Memory B cell (primary cell): Measurements from ENCODE around the gene CCNQ.

Experiments
- ATAC-seq: fragments of 150-1000 bp; cut with Tn5 transposase; 2 replicates; pipeline ENCODE4 v1.10.0; 2021; ENCODE audit warnings: low read depth, mild to moderate bottlenecking, moderate library complexity
- DNase-seq, 2 donors: peaks; one replicate each; pipeline ENCODE4 v3.0.0; 2022; ENCODE audit warnings: low spot score in 2 of 2
- H3K27ac Mint-ChIP-seq: one replicate; pipeline ENCODE4 v1.8.0; 2022; ENCODE audit warnings: mild to moderate bottlenecking, moderate library complexity, mixed read lengths
- H3K27me3 Mint-ChIP-seq: one replicate; pipeline ENCODE4 v1.8.0; 2022; ENCODE audit warnings: mixed read lengths
- H3K36me3 Mint-ChIP-seq: one replicate; pipeline ENCODE4 v1.8.0; 2022; ENCODE audit warnings: mild to moderate bottlenecking, mixed read lengths
- H3K4me1 Mint-ChIP-seq: one replicate; pipeline ENCODE4 v1.8.0; 2022; ENCODE audit warnings: mixed read lengths
- H3K4me3 Mint-ChIP-seq: one replicate; pipeline ENCODE4 v1.8.0; 2022; ENCODE audit warnings: mild to moderate bottlenecking, moderate library complexity, mixed read lengths
- H3K9me3 Mint-ChIP-seq: one replicate; pipeline ENCODE4 v1.8.0; 2022; ENCODE audit warnings: mixed read lengths

CCNQ gene

DNA sequence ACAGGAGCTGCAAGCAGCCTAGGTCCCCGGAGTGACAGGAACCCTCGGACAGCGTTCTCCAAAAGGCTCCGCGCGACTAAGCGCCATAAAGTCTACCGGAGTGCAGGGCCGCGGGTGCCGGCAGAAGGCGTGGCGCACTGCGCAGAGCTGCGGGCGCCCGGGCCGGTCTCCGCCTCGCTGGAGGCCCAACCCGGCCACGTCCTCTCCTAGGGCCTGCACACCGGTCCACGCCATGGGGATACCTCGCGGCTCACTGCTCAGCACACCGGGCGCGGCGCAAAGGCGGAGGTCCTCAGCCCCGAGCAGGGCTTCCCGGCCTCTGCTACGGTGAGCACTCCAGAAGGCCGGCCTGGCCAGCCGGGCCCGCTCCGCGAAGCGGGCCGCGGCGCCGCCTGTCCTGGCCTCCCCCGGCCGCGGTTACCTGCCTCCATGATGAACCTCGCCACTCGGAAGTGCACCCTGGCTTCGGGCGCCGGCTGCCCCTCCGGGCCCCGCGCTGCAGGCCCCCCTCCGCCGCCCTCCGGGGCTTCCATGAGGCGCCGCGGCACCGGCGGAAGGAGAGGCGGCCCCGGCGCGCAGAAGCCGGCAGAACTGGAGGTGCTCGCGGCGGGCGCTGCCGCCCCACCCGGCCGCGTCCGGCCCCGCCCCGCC, at the start of gene CCNQ:
TSS of gene CCNQ (minus strand) at position 599 of the 651 bp plus-strand sequence. CDS start at position 533, 66 bp downstream.
- Mint-ChIP-seq H3K9me3 (no peaks in the 10 kb centered on the region), H3K4me3 (peak within 1 kb of the TSS; percentile 97), H3K36me3 (peaks cover 5% of the 10 kb centered on the region), H3K27me3 (no peaks in the 10 kb centered on the region), H3K27ac (peak within 1 kb of the TSS; percentile 87), H3K4me1 (peaks cover 27% of the 10 kb centered on the region)
- DNase-seq = no peak
- peak; percentile 24 for ATAC-seq

DNA sequence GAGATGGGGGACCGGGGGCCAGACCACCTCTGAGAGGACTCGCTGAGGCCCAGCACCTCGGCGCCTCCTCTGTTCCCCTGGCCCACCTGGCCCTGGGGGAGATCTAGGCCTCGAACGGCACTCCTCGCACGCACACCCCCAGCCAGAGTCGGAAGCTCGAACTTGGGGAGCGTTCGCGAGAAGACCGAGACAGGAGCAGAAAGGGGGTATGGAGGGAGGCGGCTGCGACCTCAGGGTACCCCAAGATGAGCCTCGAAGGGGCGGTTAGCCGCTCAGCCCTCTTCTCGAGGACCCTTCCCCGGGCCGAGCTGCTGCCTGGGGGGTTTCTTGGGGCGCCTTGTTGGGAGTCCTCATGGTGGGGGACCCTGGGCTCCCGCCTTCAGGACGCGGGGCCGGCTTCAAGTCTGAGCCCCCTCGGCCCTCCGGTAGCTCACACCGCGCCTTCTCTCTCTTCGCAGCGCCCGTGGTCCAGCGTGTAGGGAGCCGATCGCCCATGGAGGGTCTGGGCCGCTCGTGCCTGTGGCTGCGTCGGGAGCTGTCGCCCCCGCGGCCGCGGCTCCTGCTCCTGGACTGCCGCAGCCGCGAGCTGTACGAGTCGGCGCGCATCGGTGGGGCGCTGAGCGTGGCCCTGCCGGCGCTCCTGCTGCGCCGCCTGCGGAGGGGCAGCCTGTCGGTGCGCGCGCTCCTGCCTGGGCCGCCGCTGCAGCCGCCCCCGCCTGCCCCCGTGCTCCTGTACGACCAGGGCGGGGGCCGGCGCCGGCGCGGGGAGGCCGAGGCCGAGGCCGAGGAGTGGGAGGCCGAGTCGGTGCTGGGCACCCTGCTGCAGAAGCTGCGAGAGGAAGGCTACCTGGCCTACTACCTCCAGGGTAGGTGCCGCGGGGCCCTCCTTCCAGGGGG, 48.8 kb upstream of the CCNQ start:
- Mint-ChIP-seq H3K4me3 (peak overlapping the region; percentile 5), H3K27me3 (peaks cover 13% of the 10 kb centered on the region), H3K27ac (no peak overlapping the region), H3K9me3 (no peaks in the 10 kb centered on the region), H3K4me1 (peaks cover 6% of the 10 kb centered on the region), H3K36me3 (no peaks in the 10 kb centered on the region)
- DNase-seq (no peak), ATAC-seq (no peak)

DNA sequence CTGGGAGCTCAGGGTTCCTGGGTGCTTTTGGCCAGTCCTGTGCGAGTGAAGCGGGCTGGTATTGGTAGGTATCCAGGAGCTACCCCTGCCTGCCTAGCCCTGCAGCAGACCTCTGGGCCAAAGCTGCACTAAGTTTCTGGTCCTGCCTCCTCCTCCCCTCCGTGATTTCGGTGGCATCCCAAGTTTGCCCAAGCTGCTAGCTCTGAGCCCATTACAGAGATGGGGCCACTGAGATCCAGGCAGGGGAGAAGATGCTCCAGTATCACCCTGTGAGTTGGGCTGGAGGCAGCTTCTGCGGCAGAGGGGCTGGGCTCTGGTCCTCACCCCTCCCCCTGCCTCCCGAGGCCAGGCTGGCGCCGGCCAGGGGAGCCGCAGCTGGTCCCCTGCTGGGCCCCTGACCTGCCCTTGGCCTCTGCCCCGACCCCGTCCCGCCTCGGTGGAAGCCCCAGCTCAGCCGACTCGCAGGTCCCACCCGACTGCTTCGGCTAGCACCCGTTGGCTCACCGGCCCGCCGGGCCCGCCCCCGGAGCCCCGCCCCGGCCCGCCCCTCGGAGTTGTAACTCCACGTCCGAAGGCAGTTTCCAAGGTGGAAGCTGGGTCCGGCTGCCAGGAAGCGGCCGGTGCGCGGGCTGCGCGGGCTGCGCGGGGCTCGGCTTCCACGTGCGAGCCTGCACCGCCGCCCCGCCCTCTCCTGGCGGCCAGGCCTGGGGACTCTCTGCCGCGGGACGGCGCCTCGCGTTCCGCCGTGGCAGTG, 47.9 kb upstream of the CCNQ start, which contains the start of gene DUSP9:
TSS of gene DUSP9 (plus strand) at position 584 of the 754 bp plus-strand sequence. CDS start 751 bp downstream, outside the sequence.
- ATAC-seq (peak; percentile 23), DNase-seq (no peak)
- H3K4me3 Mint-ChIP-seq = peak within 1 kb of the TSS; percentile 53
- no peaks in the 10 kb centered on the region for H3K9me3 Mint-ChIP-seq
- H3K27ac Mint-ChIP-seq = no peak within 1 kb of the TSS
- peaks cover 8% of the 10 kb centered on the region for H3K4me1 Mint-ChIP-seq
- peaks cover 15% of the 10 kb centered on the region for H3K27me3 Mint-ChIP-seq
- H3K36me3 Mint-ChIP-seq = no peaks in the 10 kb centered on the region

DNA sequence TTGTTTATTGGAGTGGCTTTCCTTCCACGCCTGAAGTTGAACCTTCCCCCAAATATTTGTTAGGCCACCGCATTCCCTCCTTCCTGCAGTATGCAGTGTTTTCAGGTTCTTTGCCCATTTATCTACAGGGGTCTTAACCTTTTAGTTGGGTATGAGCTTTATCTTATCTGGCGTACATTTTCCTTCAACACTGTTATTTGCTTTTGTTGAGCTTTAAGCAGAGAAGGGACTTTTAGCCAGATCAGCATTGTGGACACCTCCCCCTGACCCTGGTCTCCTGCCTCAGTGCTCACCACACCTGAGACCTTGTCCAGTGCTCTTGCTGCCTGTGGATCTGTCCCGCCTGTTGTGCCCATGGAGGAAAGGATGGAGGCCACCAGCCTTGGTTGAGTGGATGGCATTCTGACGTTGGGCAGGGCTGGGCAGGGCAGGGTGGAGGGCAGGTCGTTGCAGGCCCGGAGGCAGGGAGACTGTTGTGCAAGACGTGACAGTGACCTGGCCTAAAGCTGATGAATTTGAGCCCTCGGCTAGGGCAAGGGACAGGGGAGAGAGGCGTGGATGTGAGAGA, 47.1 kb upstream of the CCNQ start:
- Mint-ChIP-seq H3K4me3 (peak overlapping the region; percentile 53), H3K27ac (no peak overlapping the region), H3K9me3 (no peaks in the 10 kb centered on the region), H3K27me3 (peaks cover 17% of the 10 kb centered on the region), H3K36me3 (no peaks in the 10 kb centered on the region), H3K4me1 (peaks cover 11% of the 10 kb centered on the region)
- no peak for DNase-seq
- ATAC-seq = no peak

DNA sequence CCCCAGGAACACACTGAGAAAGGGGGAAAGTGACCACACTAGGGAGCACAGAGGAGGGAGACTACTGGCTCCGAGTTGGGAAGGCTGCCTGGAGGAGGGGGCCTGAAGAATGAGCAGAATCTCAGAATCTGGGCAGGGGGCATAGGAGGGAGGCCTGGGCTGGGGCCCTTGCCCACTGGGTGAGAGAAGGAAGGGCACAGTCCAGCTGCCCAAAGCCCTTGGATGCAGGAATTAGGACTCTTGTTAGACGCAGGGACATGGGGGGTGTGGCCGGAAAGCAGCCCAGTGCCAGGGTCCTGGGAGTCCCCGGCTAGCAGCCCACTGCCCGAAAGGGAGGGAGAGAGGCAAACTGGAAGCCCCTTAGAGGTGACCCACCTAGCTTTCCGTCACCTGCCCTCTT, 46.2 kb upstream of the CCNQ start:
- H3K4me1 Mint-ChIP-seq = peaks cover 11% of the 10 kb centered on the region
- H3K27ac Mint-ChIP-seq = no peak overlapping the region
- DNase-seq (no peak), ATAC-seq (no peak)
- peaks cover 19% of the 10 kb centered on the region for H3K27me3 Mint-ChIP-seq
- no peaks in the 10 kb centered on the region for H3K9me3 Mint-ChIP-seq
- no peak overlapping the region for H3K4me3 Mint-ChIP-seq
- no peaks in the 10 kb centered on the region for H3K36me3 Mint-ChIP-seq

DNA sequence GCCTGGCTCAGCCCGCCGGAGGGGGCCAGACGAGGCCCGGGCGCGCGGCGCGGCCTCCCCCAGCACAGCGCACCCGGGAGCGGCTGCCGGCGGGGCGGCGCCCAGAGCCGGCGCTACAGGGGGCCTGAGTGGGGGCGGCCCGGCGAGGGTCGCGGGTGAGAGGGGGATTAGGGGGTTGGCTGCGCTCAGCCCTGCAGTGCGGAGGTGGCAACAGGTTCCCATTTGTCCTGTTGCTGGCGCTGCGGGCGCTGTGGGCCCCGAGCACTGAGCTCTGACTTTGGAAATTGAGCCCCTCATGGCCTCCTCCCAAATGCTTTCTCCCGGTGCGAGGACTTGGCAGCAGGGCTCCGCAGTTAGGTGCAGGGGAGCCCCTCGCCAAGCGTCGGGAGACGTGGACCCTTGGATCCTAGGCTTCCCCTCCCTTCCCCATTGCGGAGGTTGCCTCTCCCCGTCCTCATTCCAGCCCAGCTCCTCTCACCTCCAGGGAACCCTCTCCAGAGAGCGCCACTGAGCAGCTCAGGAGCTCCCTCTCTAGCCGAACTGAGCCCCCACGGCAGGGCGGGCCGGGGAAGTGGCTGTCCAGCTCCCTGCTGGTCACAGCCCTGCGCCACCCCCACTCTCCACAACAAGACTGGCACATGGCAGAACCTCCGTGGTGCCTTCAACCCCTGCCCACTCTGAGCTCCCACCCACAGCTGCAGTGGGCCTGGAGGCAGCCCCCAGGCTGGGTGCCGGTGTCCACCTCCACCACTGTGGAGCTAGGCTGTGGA, 45.6 kb upstream of the CCNQ start:
- Mint-ChIP-seq H3K27ac (no peak overlapping the region), H3K9me3 (no peaks in the 10 kb centered on the region), H3K4me1 (peaks cover 11% of the 10 kb centered on the region), H3K4me3 (no peak overlapping the region), H3K36me3 (no peaks in the 10 kb centered on the region), H3K27me3 (peaks cover 19% of the 10 kb centered on the region)
- ATAC-seq (no peak), DNase-seq (no peak)

DNA sequence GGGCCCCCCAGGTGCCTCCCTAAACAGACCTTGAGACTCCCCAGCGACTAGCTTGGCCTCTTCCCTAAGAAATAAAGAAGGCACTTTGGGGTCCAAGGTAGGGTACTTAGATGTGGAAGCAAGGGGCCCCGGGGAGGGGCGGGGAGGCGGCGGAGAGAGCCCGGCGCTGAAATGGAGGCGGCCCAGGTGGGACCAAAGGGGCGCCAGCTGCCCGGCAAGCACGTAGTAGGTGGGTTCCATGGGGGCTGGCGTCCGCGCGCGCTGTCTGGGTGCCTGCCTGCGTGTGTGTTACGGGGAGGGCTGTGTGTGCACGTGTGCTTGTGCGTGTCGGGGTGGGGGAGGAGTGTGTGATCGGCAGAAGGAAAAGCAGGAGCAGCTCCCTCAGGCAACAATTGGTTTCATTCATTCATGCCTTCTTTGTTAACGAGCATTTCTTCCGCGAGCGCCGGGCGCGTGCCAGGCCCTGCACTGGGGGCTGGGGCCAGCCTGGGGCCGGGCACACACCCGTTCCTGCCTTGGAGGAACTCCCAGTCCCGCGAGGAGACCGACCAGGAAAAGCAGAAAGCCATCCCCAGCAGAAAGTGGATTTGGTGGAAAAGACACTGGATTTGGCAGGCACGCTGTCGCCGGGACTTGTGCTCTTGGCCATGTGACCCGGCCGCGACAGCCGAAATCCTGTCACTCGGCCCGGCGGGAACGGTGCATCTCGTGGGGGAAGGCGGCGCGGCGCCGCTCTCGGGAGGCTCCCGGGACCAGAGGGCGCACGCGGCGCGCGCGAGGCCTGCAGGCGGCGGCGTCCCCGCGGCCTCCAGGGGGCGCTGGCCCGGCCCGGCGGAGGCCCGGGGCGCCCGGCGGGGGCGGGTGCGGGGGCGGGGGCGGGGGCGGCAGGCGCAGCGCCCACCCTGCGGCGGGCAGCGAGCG, 44.8 kb upstream of the CCNQ start:
- no peaks in the 10 kb centered on the region for H3K9me3 Mint-ChIP-seq
- H3K36me3 Mint-ChIP-seq = no peaks in the 10 kb centered on the region
- peak overlapping the region; percentile 21 for H3K4me3 Mint-ChIP-seq
- no peak for DNase-seq
- peaks cover 11% of the 10 kb centered on the region for H3K4me1 Mint-ChIP-seq
- H3K27me3 Mint-ChIP-seq = peaks cover 21% of the 10 kb centered on the region
- peak; percentile 57 for ATAC-seq
- no peak overlapping the region for H3K27ac Mint-ChIP-seq

DNA sequence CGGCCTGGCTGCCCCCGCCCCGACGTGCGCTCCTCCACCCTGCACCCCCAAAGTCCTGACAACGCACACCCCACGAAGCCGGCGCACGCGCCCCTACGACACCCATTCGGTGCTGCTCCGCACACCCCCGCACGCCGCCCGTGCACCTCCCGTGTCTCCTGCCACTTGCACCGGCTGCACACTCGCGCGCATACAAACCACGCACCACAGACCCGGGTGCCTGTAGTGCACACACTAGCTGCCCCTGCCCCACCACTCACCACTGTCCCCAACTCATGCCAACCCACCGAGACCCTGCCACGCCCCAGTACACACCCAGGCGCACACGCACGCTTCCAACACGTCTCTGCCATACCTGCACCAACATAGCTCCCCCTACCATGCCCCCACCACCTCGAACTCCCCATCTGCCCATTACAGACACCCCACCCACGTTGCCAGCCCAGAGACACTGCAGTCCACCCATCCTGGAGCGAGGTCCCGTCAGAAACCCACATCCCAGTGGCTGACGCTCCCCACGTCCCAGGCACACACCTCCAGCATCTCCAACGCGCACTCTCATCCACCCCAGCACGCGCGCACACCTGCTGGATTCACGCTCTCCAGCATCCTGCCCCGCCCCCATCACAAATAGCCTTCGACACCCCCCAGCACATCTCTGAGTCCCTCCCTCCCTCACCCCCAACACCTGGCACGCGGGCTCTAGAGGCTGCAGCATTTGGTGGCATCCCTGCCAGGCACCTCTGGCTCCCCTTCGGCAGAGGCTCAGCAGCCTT, 43.9 kb upstream of the CCNQ start:
- H3K27me3 Mint-ChIP-seq = peaks cover 22% of the 10 kb centered on the region
- H3K9me3 Mint-ChIP-seq = no peaks in the 10 kb centered on the region
- peak overlapping the region; percentile 67 for H3K4me3 Mint-ChIP-seq
- H3K36me3 Mint-ChIP-seq = no peaks in the 10 kb centered on the region
- H3K27ac Mint-ChIP-seq = no peak overlapping the region
- DNase-seq (no peak), ATAC-seq (peak; percentile 12)
- peaks cover 11% of the 10 kb centered on the region for H3K4me1 Mint-ChIP-seq

DNA sequence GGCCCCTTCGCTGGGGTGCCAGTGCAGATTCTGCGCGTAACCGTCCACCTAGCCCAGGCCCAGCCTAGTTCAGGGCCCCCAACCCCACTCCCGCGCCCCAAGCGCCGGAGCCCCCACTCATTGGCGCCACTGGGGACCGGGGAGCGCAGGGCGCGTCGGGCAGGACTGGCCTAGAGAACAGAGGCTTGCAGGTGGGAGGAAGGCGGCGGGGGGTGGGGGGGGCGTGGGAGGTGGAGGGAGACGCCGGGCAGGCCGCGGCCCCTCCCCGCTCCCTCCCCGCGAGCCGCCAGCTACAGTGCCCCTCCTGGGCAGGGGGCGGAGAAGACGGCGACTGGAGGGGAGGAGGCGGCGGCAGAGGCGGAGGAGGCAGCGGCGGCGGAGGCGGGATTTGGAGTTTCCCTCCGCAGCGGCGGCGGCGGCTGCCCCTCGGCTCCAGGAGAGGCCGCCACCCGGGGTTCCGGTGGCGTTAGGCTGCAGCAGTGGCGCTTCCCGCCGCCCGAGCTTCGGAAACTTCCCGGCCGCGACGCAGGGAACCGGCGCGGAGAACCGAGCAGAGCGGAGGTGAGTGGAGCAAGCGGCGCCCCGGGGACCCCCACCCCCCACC, 43.2 kb upstream of the CCNQ start:
- Mint-ChIP-seq H3K36me3 (no peaks in the 10 kb centered on the region), H3K4me3 (no peak overlapping the region), H3K27ac (no peak overlapping the region), H3K27me3 (peaks cover 22% of the 10 kb centered on the region), H3K9me3 (no peaks in the 10 kb centered on the region), H3K4me1 (peaks cover 11% of the 10 kb centered on the region)
- peak; percentile 20 for ATAC-seq
- no peak for DNase-seq

DNA sequence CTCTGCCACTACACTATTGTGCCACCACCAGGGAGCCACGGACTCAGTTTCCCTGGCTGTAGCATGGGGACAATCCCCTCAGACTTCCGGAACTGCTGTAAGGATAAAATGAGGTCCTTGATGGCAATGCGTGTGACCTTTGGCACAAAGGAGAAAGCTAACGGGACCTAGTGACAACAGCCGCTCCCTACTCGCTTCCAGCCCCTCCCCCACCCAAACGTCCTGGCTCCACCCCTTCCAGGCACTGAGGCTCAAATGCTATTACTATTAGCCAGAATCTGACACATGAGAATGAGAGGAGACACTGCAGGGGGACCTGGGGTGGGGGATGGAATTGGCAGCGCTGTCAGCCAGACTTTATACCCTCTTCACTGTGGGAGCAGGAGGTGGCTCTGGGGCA, 42.7 kb upstream of the CCNQ start:
- ATAC-seq = no peak
- H3K27me3 Mint-ChIP-seq = peaks cover 22% of the 10 kb centered on the region
- H3K27ac Mint-ChIP-seq = no peak overlapping the region
- no peak overlapping the region for H3K4me3 Mint-ChIP-seq
- DNase-seq = no peak
- no peaks in the 10 kb centered on the region for H3K36me3 Mint-ChIP-seq
- no peaks in the 10 kb centered on the region for H3K9me3 Mint-ChIP-seq
- H3K4me1 Mint-ChIP-seq = peaks cover 11% of the 10 kb centered on the region

DNA sequence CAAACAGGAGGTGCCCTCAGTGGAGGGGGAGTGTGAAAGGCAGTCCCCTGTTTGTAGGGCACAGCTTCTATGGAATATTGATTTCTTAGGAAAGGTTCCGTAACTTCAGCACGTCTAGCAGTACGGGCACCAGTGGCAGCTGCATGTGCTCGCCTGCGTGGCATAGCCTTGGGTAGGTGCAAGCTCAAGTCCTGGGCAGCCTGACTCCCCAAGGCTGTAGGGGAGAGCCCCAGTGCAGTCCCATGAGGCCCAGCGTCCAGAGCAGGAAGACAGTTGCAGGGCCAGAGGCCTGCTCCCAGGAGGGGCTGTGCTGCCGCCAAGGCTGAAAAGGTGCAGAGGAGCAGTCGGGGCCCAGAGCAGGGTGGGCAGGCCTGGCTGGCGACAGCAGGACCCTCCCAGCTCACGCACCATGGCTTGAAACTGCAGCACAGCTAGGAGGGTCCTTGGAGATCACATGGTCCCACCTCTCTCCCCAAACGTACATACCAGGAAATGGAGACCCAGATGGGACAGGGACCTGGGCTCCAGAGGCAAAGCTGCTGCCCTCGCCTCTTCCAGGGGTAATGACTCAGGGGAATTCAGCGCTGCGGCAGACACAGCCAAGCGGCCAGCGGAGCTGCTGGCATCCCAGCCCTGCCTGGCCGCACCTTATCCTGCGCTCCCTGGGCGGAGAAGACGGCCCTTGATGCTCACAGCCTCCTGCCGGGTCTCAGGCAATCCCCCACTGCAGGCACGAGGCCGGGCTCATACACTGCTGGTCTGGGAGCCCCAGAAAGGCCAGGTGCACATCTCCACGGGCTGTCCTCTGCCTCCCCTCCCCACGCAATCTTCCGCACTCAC, 42.0 kb upstream of the CCNQ start:
- Mint-ChIP-seq H3K9me3 (no peaks in the 10 kb centered on the region), H3K36me3 (no peaks in the 10 kb centered on the region), H3K4me3 (no peak overlapping the region), H3K4me1 (peaks cover 12% of the 10 kb centered on the region), H3K27me3 (peaks cover 19% of the 10 kb centered on the region), H3K27ac (no peak overlapping the region)
- no peak for DNase-seq
- ATAC-seq = no peak
